K562 (cell line): ENCODE results near the gene NYNRIN. TPM values are rescaled to one million over a fixed set of nuclear protein-coding genes. Genes with fewer than 3 reads are reported as not detected.

ENCODE experiments used
- ATAC-seq: fragments of 200-7000 bp; cut with Tn5 transposase; 3 replicates; pipeline ENCODE4 v1.9.1; 2020; ENCODE audit warnings: moderate library complexity
- BruUV-seq: library from RNA; stranded (reverse); fragments of 400-500 nt; replicated peaks from 2 replicates; lab custom pipeline; 2021; lab: Mats Ljungman, UMichigan
- CTCF ChIA-PET: fragments of 300-600 bp; formaldehyde crosslinking; extraction: SDS; loops from one replicate; lab custom pipeline; 2021; ENCODE audit warnings: low intra/inter-chr PET ratio; lab: Yijun Ruan, JAX
- POLR2A ChIA-PET: fragments of 300-600, 350-650 bp; sonication (Branson Sonifier 250); formaldehyde crosslinking; extraction: SDS; loops from one replicate; lab custom pipeline; 2021; ENCODE audit warnings: antibody characterized with exemption, inconsistent platforms; lab: Yijun Ruan, JAX
- DNase-seq, 4 experiments: peaks; one replicate each; pipeline versions ENCODE4 v3.0.0 to v3.0.0-alpha.2; 2011 to 2018; ENCODE audit warnings: low spot score in 3 of 4, mixed read lengths in 3 of 4; ENCODE audit errors: extremely low read depth in 1 of 4
- FAIRE-seq: peaks from 2 replicates; lab custom pipeline; 2011; peaks lifted over from hg19 to GRCh38; lab: Jason Lieb, UNC
- H2AFZ ChIP-seq: 2 replicates; pipeline ENCODE4 v1.6.0; 2011; ENCODE audit warnings: low read depth, low read length, control low read depth, inconsistent platforms
- H3K27ac ChIP-seq: fragments of 200-600 bp; 3 replicates; pipeline ENCODE4 v1.8.0; 2011; ENCODE audit warnings: low read depth, mild to moderate bottlenecking, control low read depth, inconsistent platforms, low read length, moderate library complexity, mixed read lengths; ENCODE audit errors: extremely low read depth
- H3K27me3 ChIP-seq, 2 experiments: fragments of 300-600 bp in 1 of 2; 2 replicates in 1 of 2; 3 replicates in 1 of 2; pipeline versions ENCODE4 v1.6.0 to v1.8.0; 2011; ENCODE audit warnings: inconsistent platforms in 2 of 2, low read length in 2 of 2, mild to moderate bottlenecking in 1 of 2, mixed read lengths in 1 of 2, moderate library complexity in 1 of 2; ENCODE audit not compliant: control insufficient read depth in 2 of 2, insufficient read depth in 2 of 2
- H3K36me3 ChIP-seq: fragments of 300-600 bp; 3 replicates; pipeline ENCODE4 v1.8.0; 2011; ENCODE audit warnings: mild to moderate bottlenecking, low read length, inconsistent platforms; ENCODE audit not compliant: control insufficient read depth, insufficient read depth
- H3K4me1 ChIP-seq, 2 experiments: fragments of 200-600 bp in 1 of 2; replicated peaks in 1 of 2; 2 replicates in 1 of 2; 3 replicates in 1 of 2; pipeline versions ENCODE4 v1.5.1 to v1.8.0; 2011; ENCODE audit warnings: inconsistent platforms in 2 of 2, low read length in 2 of 2, mild to moderate bottlenecking in 1 of 2, mixed read lengths in 1 of 2, moderate library complexity in 1 of 2; ENCODE audit not compliant: control insufficient read depth in 2 of 2, insufficient read depth in 2 of 2
- H3K4me2 ChIP-seq: 2 replicates; pipeline ENCODE4 v1.6.1; 2011; ENCODE audit warnings: low read length, control low read depth, inconsistent platforms, mixed read lengths; ENCODE audit not compliant: insufficient read depth
- H3K4me3 ChIP-seq: fragments of 200-600 bp; sonication (generic), shearing (Covaris generic); 2 replicates; pipeline ENCODE4 v1.5.1; 2016; ENCODE audit warnings: control low read depth, inconsistent platforms
- H3K79me2 ChIP-seq: fragments of 200-600 bp; 3 replicates; pipeline ENCODE4 v1.8.0; 2011; ENCODE audit warnings: low read length, inconsistent platforms; ENCODE audit not compliant: control insufficient read depth, insufficient read depth
- H3K9ac ChIP-seq, 2 experiments: 2 replicates each; pipeline versions ENCODE4 v1.6.0 to v1.6.1; 2011; ENCODE audit warnings: low read depth in 2 of 2, low read length in 2 of 2, control low read depth in 1 of 2, inconsistent platforms in 1 of 2, mild to moderate bottlenecking in 1 of 2, mixed read lengths in 1 of 2; ENCODE audit not compliant: insufficient read depth in 1 of 2
- H3K9me1 ChIP-seq: one replicate; pipeline ENCODE4 v1.6.0; 2011; ENCODE audit warnings: inconsistent platforms, mild to moderate bottlenecking, low read length, moderate library complexity; ENCODE audit not compliant: control insufficient read depth, insufficient read depth
- H3K9me3 ChIP-seq: replicated peaks from 2 replicates; pipeline ENCODE4 v1.5.1; 2011; ENCODE audit warnings: low read depth, low read length, inconsistent platforms; ENCODE audit not compliant: control insufficient read depth, insufficient read depth
- H4K20me1 ChIP-seq: replicated peaks from 2 replicates; pipeline ENCODE4 v1.6.1; 2011; ENCODE audit warnings: low read length, inconsistent platforms, mixed read lengths; ENCODE audit not compliant: control insufficient read depth, insufficient read depth
- ADNP ChIP-seq: fragments of 200-800 bp; sonication (Bioruptor generic); IDR thresholded peaks from 2 replicates; pipeline ENCODE4 v1.6.1; 2016; ENCODE audit warnings: missing genetic modification characterization, missing compliant biosample characterization
- C11orf30 ChIP-seq: fragments of 450-650 bp; IDR thresholded peaks from 2 replicates; pipeline ENCODE4 v1.6.1; 2016; ENCODE audit warnings: low read depth, mild to moderate bottlenecking
- MAFF ChIP-seq: IDR thresholded peaks from 2 replicates; pipeline ENCODE4 v1.6.1; 2012; ENCODE audit warnings: low read length, improper control_type of control experiment
- MAFG ChIP-seq: fragments of 450-650 bp; conservative IDR thresholded peaks from 2 replicates; pipeline ENCODE4 v1.6.1; 2016; ENCODE audit warnings: missing genetic modification characterization, missing compliant biosample characterization
- MAFK ChIP-seq: IDR thresholded peaks from 2 replicates; pipeline ENCODE4 v1.6.1; 2011; ENCODE audit warnings: low read length, improper control_type of control experiment
- PTRF ChIP-seq: fragments of 450-650 bp; IDR thresholded peaks from 2 replicates; pipeline ENCODE4 v1.6.1; 2016; ENCODE audit warnings: mild to moderate bottlenecking, missing genetic modification characterization, missing compliant biosample characterization
- ZNF133 ChIP-seq: fragments of 250-450 bp; sonication (Bioruptor Pico); IDR thresholded peaks from 2 replicates; pipeline ENCODE4 v1.4.0; 2020; ENCODE audit warnings: mild to moderate bottlenecking
- ZNF316 ChIP-seq: fragments of 450-650 bp; IDR thresholded peaks from 2 replicates; pipeline ENCODE4 v1.6.1; 2016
- WGBS: fragments of 100-300 bp; shearing (Covaris generic); methylation state at CpG from one replicate; pipeline ENCODE4 v1.1.6; 2016; ENCODE audit warnings: low coverage, mixed read lengths; ENCODE audit not compliant: insufficient coverage; ENCODE audit errors: missing lambda C conversion rate; 5-methylcytosine and 5-hydroxymethylcytosine counted together
- in situ Hi-C: fragments of 300-500 bp; cut with MboI; formaldehyde crosslinking; loops from 4 replicates; pipeline ENCODE4 v1.15.0; 2018; ENCODE audit warnings: inconsistent platforms, mixed read lengths
- intact Hi-C: fragments of 100-400 bp; cut with micrococcal nuclease; formaldehyde crosslinking; loops from 2 replicates; pipeline ENCODE4 v1.14.2; 2022
- polyA plus RNA-seq, 8 experiments: library from polyadenylated mRNA; depleted of rRNA in 4 of 8; stranded (reverse) in 5 of 8; unstranded in 3 of 8; fragments of >200 nt; fragmentation: Nextera tagmentation in 2 of 8; fragmentation: Illumina TruSeq in 1 of 8; extraction: Ambion mirVana in 2 of 8; extraction: Trizol in 1 of 8; gene quantifications; 2 replicates each; pipeline versions ENCODE4 v1.2.1 to v1.2.3, GENCODE V29; 2011 to 2014; ENCODE audit warnings: inconsistent platforms in 1 of 8, missing spikeins in 1 of 8
- total RNA-seq, 7 experiments: library from RNA; depleted of rRNA in 6 of 7; stranded (reverse); fragments of >200 nt in 6 of 7; fragmentation: Illumina TruSeq in 2 of 7; extraction: Trizol in 2 of 7; gene quantifications; 2 replicates each; pipeline versions ENCODE4 v1.2.1 to v1.2.3, GENCODE V29; 2011 to 2021; ENCODE audit warnings: low replicate concordance in 1 of 7
- TF ChIP-seq, protein P1 (sequence below), 2 experiments: fragments of 250-450 bp in 1 of 2; fragments of 450-650 bp in 1 of 2; sonication (Bioruptor Pico) in 1 of 2; IDR thresholded peaks; 2 replicates each; pipeline versions ENCODE4 v1.6.1 to v1.8.0; 2016 to 2021; ENCODE audit warnings: mild to moderate bottlenecking in 2 of 2, moderate library complexity in 2 of 2, missing compliant biosample characterization in 1 of 2, missing genetic modification characterization in 1 of 2
- TF ChIP-seq, protein P2 (sequence below): fragments of 200-600 bp; sonication (generic); IDR thresholded peaks from one replicate; pipeline ENCODE4 v1.6.1; 2012; ENCODE audit warnings: mild to moderate bottlenecking, low read depth, low read length, inconsistent platforms

NYNRIN gene
- total and polyA plus RNA-seq, 9 of the 15 experiments (the other 6 are each of a cell fraction or from before 2014, with no cell fraction given) = 0.04 to 1.2 (median 0.28) TPM

- H3K79me2 ChIP-seq = no peaks in the 10 kb centered on the region
- H3K9me1 ChIP-seq = no peaks in the 10 kb centered on the region
- POLR2A ChIA-PET = no interaction called here
- peaks cover 0 to 15% of the 10 kb centered on the region in 2 experiments; a peak in 3 of 5 replicates for H3K4me1 ChIP-seq
- H3K9me3 ChIP-seq = no peaks in the 10 kb centered on the region
- in situ Hi-C loops = no loop called here
- H3K4me3 ChIP-seq = no peak overlapping the region
- H2AFZ ChIP-seq = no peak overlapping the region
- H3K27ac ChIP-seq = no peak overlapping the region
- no peak overlapping the region for H3K4me2 ChIP-seq
- no peak overlapping the region for H3K9ac ChIP-seq
- CTCF ChIA-PET = no interaction called here
- TF ChIP-seq, protein P1, sequence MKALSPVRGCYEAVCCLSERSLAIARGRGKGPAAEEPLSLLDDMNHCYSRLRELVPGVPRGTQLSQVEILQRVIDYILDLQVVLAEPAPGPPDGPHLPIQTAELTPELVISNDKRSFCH (CRISPR knock-in tag; IDR thresholded peaks at IDR 0.05) = no peak
- TF ChIP-seq, protein P1 (tag; IDR thresholded peaks at IDR 0.05) = no peak
- TF ChIP-seq ZNF133 (CRISPR knock-in tag) = no peak
- TF ChIP-seq C11orf30 = peak; percentile 75
- TF ChIP-seq, protein P2, sequence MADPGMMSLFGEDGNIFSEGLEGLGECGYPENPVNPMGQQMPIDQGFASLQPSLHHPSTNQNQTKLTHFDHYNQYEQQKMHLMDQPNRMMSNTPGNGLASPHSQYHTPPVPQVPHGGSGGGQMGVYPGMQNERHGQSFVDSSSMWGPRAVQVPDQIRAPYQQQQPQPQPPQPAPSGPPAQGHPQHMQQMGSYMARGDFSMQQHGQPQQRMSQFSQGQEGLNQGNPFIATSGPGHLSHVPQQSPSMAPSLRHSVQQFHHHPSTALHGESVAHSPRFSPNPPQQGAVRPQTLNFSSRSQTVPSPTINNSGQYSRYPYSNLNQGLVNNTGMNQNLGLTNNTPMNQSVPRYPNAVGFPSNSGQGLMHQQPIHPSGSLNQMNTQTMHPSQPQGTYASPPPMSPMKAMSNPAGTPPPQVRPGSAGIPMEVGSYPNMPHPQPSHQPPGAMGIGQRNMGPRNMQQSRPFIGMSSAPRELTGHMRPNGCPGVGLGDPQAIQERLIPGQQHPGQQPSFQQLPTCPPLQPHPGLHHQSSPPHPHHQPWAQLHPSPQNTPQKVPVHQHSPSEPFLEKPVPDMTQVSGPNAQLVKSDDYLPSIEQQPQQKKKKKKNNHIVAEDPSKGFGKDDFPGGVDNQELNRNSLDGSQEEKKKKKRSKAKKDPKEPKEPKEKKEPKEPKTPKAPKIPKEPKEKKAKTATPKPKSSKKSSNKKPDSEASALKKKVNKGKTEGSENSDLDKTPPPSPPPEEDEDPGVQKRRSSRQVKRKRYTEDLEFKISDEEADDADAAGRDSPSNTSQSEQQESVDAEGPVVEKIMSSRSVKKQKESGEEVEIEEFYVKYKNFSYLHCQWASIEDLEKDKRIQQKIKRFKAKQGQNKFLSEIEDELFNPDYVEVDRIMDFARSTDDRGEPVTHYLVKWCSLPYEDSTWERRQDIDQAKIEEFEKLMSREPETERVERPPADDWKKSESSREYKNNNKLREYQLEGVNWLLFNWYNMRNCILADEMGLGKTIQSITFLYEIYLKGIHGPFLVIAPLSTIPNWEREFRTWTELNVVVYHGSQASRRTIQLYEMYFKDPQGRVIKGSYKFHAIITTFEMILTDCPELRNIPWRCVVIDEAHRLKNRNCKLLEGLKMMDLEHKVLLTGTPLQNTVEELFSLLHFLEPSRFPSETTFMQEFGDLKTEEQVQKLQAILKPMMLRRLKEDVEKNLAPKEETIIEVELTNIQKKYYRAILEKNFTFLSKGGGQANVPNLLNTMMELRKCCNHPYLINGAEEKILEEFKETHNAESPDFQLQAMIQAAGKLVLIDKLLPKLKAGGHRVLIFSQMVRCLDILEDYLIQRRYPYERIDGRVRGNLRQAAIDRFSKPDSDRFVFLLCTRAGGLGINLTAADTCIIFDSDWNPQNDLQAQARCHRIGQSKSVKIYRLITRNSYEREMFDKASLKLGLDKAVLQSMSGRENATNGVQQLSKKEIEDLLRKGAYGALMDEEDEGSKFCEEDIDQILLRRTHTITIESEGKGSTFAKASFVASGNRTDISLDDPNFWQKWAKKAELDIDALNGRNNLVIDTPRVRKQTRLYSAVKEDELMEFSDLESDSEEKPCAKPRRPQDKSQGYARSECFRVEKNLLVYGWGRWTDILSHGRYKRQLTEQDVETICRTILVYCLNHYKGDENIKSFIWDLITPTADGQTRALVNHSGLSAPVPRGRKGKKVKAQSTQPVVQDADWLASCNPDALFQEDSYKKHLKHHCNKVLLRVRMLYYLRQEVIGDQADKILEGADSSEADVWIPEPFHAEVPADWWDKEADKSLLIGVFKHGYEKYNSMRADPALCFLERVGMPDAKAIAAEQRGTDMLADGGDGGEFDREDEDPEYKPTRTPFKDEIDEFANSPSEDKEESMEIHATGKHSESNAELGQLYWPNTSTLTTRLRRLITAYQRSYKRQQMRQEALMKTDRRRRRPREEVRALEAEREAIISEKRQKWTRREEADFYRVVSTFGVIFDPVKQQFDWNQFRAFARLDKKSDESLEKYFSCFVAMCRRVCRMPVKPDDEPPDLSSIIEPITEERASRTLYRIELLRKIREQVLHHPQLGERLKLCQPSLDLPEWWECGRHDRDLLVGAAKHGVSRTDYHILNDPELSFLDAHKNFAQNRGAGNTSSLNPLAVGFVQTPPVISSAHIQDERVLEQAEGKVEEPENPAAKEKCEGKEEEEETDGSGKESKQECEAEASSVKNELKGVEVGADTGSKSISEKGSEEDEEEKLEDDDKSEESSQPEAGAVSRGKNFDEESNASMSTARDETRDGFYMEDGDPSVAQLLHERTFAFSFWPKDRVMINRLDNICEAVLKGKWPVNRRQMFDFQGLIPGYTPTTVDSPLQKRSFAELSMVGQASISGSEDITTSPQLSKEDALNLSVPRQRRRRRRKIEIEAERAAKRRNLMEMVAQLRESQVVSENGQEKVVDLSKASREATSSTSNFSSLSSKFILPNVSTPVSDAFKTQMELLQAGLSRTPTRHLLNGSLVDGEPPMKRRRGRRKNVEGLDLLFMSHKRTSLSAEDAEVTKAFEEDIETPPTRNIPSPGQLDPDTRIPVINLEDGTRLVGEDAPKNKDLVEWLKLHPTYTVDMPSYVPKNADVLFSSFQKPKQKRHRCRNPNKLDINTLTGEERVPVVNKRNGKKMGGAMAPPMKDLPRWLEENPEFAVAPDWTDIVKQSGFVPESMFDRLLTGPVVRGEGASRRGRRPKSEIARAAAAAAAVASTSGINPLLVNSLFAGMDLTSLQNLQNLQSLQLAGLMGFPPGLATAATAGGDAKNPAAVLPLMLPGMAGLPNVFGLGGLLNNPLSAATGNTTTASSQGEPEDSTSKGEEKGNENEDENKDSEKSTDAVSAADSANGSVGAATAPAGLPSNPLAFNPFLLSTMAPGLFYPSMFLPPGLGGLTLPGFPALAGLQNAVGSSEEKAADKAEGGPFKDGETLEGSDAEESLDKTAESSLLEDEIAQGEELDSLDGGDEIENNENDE = no peak
- peak; percentile 73 for TF ChIP-seq MAFF
- no peak for TF ChIP-seq ADNP (tag)
- peak; percentile 61 for TF ChIP-seq MAFK
- TF ChIP-seq ZNF316 = peak; percentile 84
- TF ChIP-seq MAFG (tag) = peak; percentile 66
- TF ChIP-seq PTRF (tag) = no peak
- intact Hi-C loops = no loop called here
- DNase-seq = no peak
- no peak for ATAC-seq
- no peaks in the 10 kb centered on the region; a peak in 1 of 5 replicates for H3K27me3 ChIP-seq
- FAIRE-seq = no peak
- no peaks in the 10 kb centered on the region for H4K20me1 ChIP-seq
- 25% methylated on average over 7 of the region's 7 CpGs for WGBS
- BruUV-seq = no TSS peak
- no peaks in the 10 kb centered on the region for H3K36me3 ChIP-seq
Measured at GRCh38 chr14:24403294-24403998, 4.6 kb downstream of the NYNRIN start.
